Adrenal gland (tissue), 12 donors: ENCODE measurements around the gene RAD51B. TPM values are rescaled to one million over a fixed set of nuclear protein-coding genes. Genes with fewer than 3 reads are reported as not detected.
A peak's percentile ranks its signal among the peaks of the same experiment; 100 is the strongest.

ENCODE experiments used
- DNase-seq, 7 donors: peaks; one replicate each; pipeline ENCODE4 v3.0.0-alpha.2; 2019 to 2020
- H3K27ac ChIP-seq, 5 donors: fragments of 200-600 bp; sonication (generic) in 4 of 5; 1 replicate in 3 of 5; 2 replicates in 2 of 5; pipeline versions ENCODE4 v1.5.1 to v1.8.0; 2016 to 2020; ENCODE audit warnings: mild to moderate bottlenecking in 1 of 5
- H3K27me3 ChIP-seq: fragments of 200-600 bp; 2 replicates; pipeline ENCODE4 v1.8.0; 2021
- H3K36me3 ChIP-seq, 2 donors: fragments of 200-600 bp; replicated peaks in 1 of 2; 1 replicate in 1 of 2; 2 replicates in 1 of 2; pipeline versions ENCODE4 v1.5.1 to v1.8.0; 2018 to 2022
- H3K4me1 ChIP-seq, 2 donors: fragments of 200-600 bp; replicated peaks in 1 of 2; 1 replicate in 1 of 2; 2 replicates in 1 of 2; pipeline versions ENCODE4 v1.5.1 to v1.8.0; 2018 to 2021
- H3K4me3 ChIP-seq, 4 donors: fragments of 200-600 bp; sonication (generic) in 3 of 4; one replicate each; pipeline ENCODE4 v1.5.1; 2016 to 2018
- H3K9me3 ChIP-seq, 3 donors: fragments of 200-600 bp; sonication (generic) in 1 of 3; replicated peaks in 1 of 3; 1 replicate in 2 of 3; 2 replicates in 1 of 3; pipeline versions ENCODE4 v1.5.1 to v1.8.0; 2016 to 2021
- POLR2A ChIP-seq, 2 donors: fragments of 450-650 bp; IDR thresholded peaks; one replicate each; pipeline ENCODE4 v1.6.1; 2017; ENCODE audit warnings: antibody characterized with exemption in 2 of 2, mild to moderate bottlenecking in 2 of 2, moderate library complexity in 1 of 2
- WGBS, 4 donors: extraction: QIAGEN DNeasy Blood & Tissue Kit in 2 of 4; methylation state at CpG; one replicate each; pipeline versions ENCODE4 v1.1.5 to v1.1.7; 2013 to 2017; 5-methylcytosine and 5-hydroxymethylcytosine counted together
- intact Hi-C, 2 donors: fragments of 100-400 bp; cut with DNase I; formaldehyde crosslinking; loops; one replicate each; pipeline versions ENCODE4 v1.14.1 to v1.15.0; 2022 to 2023
- polyA plus RNA-seq, 3 donors: library from polyadenylated mRNA; stranded (reverse); fragments of 200-250 nt in 2 of 3; fragments of 350-450 nt in 1 of 3; fragmentation: Illumina TruSeq in 1 of 3; extraction: RNeasy Lipid Tissue Mini Kit (QIAGEN cat#74804) in 1 of 3; gene quantifications; one replicate each; pipeline ENCODE4 v1.2.3, GENCODE V29; 2013 to 2014
- total RNA-seq, 9 donors: library from RNA; depleted of rRNA in 4 of 9; stranded (reverse); fragments of >200 nt in 4 of 9; fragments of 120-200 nt in 1 of 9; fragmentation: NEBNext Ultra II Directional in 1 of 9; extraction: Animal tissue kit (Norgen Biotek cat#: 25700) in 1 of 9; gene quantifications; one replicate each; pipeline versions ENCODE4 v1.1.0 to v1.2.4, GENCODE V29; 2013 to 2023
- TF ChIP-seq, protein P1 (sequence below), 6 experiments: fragments of 450-650 bp in 4 of 6; fragments of 200-600 bp in 2 of 6; sonication (generic) in 1 of 6; IDR thresholded peaks; 1 replicate in 5 of 6; 2 replicates in 1 of 6; pipeline versions ENCODE4 v1.5.1 to v1.8.0; 2016 to 2021; ENCODE audit warnings: antibody characterized with exemption in 6 of 6, mild to moderate bottlenecking in 2 of 6, moderate library complexity in 1 of 6
- donor health status: healthy with polysubstance abuse.
- donor health status: Bipolar disorder and iron deficiency.
- donor health status: DM: yes; HTN: yes; CAD: no.
- donor health status: DM: no; HTN: no; CAD: no.
- donor health status: DM: no; HTN: no; CAD: no.
- donor health status: DM: yes; HTN: yes; CAD: no.

RAD51B gene
- total and polyA plus RNA-seq, 12 donors = 2.3 to 24.6 (median 12.4) TPM

DNA sequence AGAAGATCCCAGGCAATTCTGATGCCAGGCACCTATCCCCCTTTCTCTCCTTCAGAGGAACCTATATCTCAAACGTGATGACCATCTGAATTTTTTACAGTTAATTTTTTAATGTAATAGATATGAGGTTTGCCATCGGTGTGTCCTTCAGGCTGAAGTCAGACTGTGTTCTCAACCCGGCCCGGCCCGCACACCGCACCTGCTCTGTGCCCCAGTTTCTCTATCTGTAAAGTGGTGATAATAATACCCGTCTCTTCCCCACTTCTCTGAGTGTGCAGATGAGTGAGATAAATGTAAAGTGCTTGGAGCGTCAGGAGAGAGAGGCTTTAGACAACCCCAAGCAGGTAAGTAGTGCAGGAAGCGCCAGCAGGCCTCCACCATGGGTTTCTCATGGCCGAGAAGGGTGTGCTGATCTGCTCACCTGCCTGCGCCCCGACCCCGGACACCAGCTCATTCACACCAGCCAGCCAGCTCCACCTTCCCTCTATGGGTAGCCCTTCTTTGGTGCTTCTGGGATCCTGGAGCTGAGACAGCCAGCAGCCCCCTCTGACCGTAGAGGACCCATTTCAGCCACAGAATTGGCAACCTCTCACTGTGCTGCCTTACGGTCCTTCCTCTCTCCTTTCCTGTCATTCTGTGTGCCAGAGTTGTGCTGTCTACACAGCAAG lies 893.3 kb downstream of the RAD51B start:
- DNase-seq = peak in 1 of 7 donors; percentile 13
- Histone ChIP-seq H3K27me3 (no peaks in the 10 kb centered on the region), H3K4me3 (no peak overlapping the region), H3K9me3 (no peaks in the 10 kb centered on the region), H3K27ac (no peak overlapping the region), H3K4me1 (no peaks in the 10 kb centered on the region), H3K36me3 (no peaks in the 10 kb centered on the region)
- intact Hi-C loops = no loop called here
- WGBS, 4 donors = 90 to 95% (median 91%) methylated on average over 13 to 15 of the region's 15 CpGs
- no peak for TF ChIP-seq POLR2A (IDR thresholded peaks at IDR 0.05)
- TF ChIP-seq, protein P1, sequence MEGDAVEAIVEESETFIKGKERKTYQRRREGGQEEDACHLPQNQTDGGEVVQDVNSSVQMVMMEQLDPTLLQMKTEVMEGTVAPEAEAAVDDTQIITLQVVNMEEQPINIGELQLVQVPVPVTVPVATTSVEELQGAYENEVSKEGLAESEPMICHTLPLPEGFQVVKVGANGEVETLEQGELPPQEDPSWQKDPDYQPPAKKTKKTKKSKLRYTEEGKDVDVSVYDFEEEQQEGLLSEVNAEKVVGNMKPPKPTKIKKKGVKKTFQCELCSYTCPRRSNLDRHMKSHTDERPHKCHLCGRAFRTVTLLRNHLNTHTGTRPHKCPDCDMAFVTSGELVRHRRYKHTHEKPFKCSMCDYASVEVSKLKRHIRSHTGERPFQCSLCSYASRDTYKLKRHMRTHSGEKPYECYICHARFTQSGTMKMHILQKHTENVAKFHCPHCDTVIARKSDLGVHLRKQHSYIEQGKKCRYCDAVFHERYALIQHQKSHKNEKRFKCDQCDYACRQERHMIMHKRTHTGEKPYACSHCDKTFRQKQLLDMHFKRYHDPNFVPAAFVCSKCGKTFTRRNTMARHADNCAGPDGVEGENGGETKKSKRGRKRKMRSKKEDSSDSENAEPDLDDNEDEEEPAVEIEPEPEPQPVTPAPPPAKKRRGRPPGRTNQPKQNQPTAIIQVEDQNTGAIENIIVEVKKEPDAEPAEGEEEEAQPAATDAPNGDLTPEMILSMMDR (IDR thresholded peaks at IDR 0.05) = no peak

DNA sequence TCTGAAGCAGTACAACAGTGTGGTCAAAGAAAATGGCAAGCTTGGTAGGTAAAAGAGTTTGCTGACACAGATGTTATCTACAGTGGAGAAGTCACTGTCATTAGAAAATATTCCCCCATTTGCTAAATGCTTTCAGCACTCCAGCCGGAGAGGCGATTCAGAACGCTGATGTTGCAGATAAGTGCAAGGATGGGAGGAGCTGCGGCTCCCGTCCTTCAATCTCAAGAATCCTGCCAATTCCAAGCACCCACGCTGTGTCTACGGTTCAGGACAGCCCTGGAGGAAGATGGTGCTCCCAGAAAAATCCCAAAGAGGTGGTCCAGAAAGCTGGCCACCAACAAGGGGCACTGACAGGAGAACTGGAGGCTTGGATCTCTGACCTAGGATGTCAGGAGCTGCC lies 894.2 kb downstream of the RAD51B start:
- Histone ChIP-seq H3K27ac (no peak overlapping the region), H3K27me3 (no peaks in the 10 kb centered on the region), H3K4me3 (no peak overlapping the region), H3K9me3 (no peaks in the 10 kb centered on the region), H3K36me3 (no peaks in the 10 kb centered on the region), H3K4me1 (no peaks in the 10 kb centered on the region)
- no peak for TF ChIP-seq POLR2A (IDR thresholded peaks at IDR 0.05)
- TF ChIP-seq, protein P1 (IDR thresholded peaks at IDR 0.05) = no peak
- intact Hi-C loops = no loop called here
- no peak for DNase-seq
- 62 to 84% (median 67%) methylated on average over 7 of the region's 7 CpGs for WGBS, 4 donors

- TF ChIP-seq, protein P1 (IDR thresholded peaks at IDR 0.05) = no peak
- TF ChIP-seq POLR2A (IDR thresholded peaks at IDR 0.05) = no peak
- WGBS, 4 donors = 86 to 91% (median 87%) methylated on average over 7 of the region's 7 CpGs
- no peak overlapping the region for H3K4me3 ChIP-seq
- DNase-seq = no peak
- no peaks in the 10 kb centered on the region for H3K27me3 ChIP-seq
- no peaks in the 10 kb centered on the region for H3K9me3 ChIP-seq
- no peaks in the 10 kb centered on the region for H3K4me1 ChIP-seq
- intact Hi-C loops = no loop called here
- no peak overlapping the region for H3K27ac ChIP-seq
- H3K36me3 ChIP-seq = no peaks in the 10 kb centered on the region
These were observed 895.7 kb downstream of the RAD51B start for GRCh38 chr14:68714991-68715924.

DNA sequence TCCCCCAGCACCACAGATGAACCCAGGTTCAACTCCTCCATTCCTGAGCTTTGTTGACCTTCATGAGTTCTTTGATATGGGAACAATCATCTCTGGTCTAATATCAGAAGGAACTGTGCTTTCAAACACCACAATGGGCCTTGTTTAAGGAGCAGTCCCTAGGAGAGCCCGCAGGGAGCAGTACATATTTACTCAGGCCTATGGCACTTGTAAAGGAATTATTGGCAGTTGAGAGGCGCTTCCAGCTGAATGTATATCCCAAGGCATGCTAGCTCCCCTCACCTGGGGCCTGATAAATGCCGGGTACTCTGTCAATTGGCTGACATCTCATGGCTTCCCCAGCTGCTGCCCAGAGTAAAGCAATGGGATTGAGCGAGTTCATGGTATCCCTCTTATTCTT lies 897.1 kb downstream of the RAD51B start:
- no peaks in the 10 kb centered on the region for H3K4me1 ChIP-seq
- no peaks in the 10 kb centered on the region for H3K36me3 ChIP-seq
- intact Hi-C loops = no loop called here
- no peak overlapping the region for H3K4me3 ChIP-seq
- H3K27me3 ChIP-seq = no peaks in the 10 kb centered on the region
- H3K27ac ChIP-seq = no peak overlapping the region
- no peak for DNase-seq
- H3K9me3 ChIP-seq = no peaks in the 10 kb centered on the region
- TF ChIP-seq POLR2A (IDR thresholded peaks at IDR 0.05) = no peak
- TF ChIP-seq, protein P1 (IDR thresholded peaks at IDR 0.05) = no peak
- 85 to 97% (median 92%) methylated on average over 2 to 4 of the region's 4 CpGs for WGBS, 4 donors
